ENCODE measurements around the gene ATP2B3.
A peak's percentile ranks its signal among the peaks of the same experiment; 100 is the strongest.

The ATP2B3 gene

DNA sequence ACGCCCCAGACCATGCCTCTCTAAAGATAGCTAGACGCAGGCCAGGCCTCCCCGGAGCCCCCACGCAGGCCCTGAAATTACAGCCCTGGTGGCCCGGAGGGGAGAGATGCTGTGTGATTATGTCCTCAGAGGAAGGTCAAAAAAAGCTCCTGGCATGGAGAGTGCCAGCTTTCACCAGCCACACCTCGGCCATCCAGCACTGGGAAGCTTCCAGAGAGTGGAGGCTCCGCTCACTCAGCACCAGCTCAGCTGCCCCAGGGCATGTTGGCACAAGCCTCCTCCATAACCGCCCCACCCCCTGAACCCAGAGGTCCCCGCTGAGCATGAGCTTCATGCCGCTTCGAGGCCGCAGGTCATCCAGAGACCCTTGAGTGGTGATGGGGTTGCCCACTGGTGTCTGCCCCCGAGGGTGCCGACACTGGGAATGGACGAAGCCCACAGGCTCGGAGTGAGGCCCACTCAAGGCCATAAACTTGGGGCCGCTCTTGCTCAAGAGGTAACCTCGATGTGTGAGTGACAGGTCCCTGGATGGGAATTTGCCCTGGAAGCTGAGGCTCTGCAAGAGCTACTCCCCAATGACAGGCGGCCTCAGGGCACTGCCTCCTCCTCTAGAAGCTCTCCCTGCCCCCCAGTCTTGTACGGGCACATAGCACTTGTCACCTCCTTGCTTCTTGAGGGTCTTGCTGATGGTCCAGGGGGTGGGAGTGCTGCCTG lies 27.1 kb upstream of the ATP2B3 start:
- no peak for DNase-seq

DNA sequence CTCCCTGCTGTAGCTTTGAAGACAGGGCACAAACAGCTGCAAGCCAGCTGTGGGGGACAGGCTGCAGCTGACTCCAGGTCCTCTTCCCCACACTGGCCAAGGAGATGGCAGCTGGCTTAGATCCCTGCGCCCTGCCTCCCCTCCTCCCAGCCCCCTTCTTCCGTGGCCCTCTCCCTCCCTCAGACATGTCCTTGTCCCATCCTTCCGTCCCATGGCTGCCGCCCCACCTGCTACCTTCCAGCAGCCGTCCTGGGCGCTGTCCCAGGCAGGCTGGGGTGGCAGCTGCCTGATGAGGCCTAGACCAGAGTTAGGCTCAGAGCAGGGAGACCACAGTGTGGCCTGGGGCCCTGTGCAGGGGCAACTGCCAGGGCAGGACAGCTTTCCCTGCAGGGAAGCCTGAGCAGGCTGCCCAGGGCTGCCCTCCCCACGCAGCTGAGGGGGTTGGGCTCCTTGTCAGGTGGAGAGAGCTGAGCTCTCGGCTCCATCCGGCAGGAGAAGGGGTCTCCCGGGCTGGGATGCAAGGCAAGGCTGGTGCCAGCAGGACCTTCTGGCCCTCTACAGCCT lies 26.0 kb upstream of the ATP2B3 start:
- no peak for DNase-seq

DNA sequence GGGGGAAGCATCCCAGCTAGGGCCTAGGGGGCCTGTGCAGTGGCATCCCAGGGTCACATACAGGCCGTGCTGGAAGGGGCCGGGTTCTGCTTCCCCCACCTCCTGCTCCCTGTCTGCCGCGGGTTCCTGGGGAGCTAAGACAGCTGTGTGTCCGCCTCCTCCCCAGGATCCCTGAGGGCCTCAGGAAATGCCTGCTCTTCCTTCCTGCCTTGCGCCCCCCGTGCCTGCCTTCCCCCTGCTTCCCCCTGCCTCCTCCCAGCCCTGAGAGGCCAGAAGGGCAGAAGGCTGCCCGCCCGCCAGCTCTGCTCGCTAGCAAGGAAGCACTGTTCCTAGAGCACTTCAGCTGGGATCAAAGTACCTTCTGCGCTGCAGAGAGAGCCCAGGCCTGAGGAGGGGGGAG lies 25.5 kb upstream of the ATP2B3 start:
- no peak for DNase-seq

DNA sequence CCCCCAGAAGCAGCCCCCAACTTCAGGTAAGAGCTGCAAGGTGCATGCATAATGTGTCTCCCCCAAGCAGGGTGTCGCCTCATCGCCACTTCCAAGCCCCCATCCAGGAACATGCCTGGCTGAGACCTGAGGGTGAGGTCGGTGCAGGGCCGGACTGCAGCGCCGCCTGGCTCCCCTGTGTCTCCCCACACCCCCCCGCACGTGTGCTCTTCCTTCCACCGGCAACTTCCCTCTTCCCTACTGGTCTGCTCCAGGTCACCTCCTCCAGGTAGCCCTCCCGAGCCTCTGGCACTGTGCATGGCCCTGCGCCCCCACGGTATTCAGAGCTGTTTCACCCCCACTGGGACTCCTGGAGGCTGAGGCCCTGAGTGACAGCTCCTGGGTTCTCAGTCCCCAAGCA lies 24.9 kb upstream of the ATP2B3 start:
- no peak for DNase-seq

DNA sequence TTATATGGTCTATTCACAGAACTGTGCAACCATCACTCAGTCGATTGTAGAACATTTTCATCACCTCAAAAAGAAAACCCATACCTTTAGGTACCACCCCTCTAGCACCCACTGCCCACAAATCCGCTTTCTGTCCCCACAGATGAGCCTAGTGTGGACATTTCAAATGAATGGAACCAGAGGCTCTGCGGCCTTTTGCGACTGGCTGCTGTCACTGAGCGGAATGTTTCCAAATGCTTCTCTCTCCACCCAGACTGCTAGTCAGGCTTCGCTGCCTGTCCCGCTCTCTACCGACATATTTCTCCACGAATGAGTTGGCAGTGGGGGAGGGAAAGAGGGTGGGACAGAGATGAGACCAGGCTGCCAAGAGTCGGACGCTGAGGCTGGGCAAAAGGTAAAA lies 24.4 kb upstream of the ATP2B3 start:
- DNase-seq = no peak

DNA sequence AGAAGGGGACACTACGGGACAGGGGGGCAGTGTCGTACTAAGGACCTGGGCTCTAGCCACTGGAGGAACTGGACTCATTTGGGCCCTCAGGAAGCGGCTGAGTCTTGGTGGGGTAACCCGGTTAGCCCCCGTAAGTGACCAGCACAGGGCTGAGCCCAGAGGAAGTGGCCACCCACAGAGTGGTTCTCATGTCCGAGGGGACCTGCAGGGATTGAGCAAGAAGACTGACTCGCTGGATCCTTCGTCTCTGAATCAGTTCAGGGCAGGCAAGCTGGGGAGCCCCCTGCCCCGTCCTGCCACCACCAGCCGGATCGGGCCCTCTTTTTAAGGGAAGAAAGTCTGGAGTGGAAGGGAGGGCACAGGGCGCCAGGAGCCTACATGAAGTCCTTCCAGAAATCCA lies 23.4 kb upstream of the ATP2B3 start:
- DNase-seq = no peak

DNA sequence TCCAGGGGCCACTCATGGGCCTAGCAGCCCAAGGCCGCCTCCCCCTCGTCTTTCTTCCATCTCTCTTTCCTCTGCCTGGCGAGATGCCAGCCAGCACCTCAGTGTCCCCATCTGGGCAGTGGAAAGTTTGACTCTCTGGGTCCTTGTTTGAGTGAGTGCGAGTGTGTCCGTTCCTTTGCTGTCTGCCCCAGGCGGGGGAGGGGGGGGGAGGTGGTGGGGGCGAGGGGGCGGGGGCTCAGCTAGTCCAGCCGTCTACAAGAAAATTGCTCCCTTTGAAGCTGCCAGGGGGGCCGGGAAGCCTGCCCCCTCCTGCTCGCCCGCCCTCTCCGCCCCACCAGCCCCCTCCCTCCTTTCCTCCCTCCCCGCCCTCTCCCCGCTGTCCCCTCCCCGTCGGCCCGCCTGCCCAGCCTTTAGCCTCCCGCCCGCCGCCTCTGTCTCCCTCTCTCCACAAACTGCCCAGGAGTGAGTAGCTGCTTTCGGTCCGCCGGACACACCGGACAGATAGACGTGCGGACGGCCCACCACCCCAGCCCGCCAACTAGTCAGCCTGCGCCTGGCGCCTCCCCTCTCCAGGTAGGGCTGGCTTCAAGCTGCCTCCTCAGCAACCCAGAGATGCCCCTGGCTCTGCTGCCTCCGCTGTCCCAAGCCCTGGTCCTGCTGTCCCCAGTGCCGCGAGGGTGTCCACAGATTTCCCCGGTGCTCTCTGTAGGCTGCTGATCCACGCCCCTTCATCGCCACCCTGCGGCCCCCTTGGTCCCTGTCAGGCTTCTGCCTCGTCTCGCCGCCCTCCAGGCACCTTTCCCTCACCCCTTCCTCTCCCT lies 22.7 kb upstream of the ATP2B3 start, which contains the start of gene BGN:
Gene BGN (plus strand): TSS at position 440 of the 821 bp plus-strand sequence. CDS start 9,652 bp downstream, outside the sequence.
- peak; percentile 7 for DNase-seq

DNA sequence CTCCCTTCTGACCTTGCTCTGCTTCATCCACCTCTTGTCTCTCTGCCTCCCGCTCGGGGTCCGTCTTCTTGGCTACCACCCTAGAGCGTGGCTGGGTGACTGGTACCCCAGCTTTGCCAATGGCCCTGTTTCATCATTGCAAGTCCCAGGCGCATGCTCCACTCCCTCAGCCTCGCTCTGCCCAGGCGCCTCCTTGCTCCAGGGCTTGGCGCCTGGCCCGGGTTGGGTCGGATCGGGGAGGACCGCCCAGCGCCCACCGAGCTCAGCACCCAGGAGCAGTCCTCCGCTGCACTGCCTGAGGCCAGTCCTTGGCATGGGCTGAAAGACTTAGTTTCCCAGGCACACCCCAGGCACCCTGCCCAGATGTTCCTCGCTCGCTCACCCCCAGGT lies 22.1 kb upstream of the ATP2B3 start:
- no peak for DNase-seq

DNA sequence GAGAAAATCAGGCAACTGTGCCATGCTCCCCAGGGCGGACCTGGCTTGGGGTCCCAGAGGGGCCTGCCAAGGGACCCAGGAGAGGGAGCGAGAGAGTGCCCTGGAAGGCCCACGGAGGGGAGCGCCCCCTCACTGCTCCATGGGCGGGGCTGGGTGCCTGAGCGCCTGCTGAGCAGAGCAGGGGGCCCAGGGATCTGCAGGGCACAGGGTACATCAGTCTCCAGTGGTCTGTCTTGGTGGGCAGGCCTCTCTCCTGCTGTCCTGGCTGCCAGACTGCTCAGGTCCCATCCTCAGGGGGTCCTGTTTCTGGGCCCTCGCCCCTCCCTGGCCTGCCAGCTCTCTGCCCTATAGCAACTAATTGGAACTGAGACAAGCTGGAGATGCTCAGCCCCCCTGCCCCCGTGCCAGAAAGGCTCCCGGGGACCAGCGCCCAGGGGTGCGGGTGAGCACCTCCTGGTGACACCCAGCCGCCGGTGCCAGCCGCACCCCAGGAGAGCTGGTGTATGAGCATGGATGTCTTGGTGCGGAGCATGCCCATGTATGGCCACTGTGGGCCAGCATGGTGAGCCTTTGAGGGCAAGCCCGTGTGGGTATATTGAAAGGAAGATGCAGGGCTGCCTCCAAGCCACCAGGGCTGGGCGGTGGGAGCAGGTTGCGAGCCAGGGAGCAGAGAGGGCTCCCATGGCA lies 21.4 kb upstream of the ATP2B3 start:
- no peak for DNase-seq

DNA sequence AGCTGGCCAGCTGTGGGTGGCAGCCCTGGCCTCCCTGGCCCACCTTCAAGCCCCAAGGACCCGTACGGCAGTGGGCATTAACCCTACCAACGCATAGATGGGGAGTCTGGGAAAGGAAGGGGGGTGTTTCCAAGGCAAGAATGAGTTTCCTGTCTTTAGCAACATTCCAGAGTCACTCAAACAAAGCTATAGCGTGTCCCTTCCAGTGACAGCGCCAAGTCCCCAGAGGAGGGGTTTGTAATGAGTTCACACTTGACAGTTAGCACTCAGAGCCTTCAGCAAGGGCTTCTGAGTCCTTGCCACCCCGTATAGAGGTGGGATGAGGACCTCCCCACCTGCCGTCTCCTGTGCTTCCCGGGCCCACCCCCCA lies 20.9 kb upstream of the ATP2B3 start:
- DNase-seq = no peak

DNA sequence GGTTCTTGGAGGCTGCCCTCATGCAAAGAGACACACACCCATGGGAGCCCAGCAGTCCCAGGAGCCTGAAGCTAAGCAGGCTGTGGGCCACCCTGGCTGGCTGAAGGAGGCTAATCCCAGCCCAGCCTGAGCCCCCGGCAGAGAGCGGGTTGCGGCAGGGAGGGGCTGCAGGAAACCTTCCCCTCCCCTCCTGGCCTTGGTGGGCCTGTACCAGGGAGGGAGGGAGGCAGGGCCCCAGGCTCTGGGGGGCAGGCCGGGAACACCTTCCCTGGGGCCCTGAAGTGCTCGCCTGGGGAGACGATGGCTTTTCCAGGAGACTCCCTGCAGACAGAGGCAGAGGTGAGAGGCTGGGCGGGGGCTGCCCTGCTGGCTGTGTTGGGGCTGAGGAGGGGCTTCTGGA lies 19.0 kb upstream of the ATP2B3 start:
- DNase-seq = no peak

DNA sequence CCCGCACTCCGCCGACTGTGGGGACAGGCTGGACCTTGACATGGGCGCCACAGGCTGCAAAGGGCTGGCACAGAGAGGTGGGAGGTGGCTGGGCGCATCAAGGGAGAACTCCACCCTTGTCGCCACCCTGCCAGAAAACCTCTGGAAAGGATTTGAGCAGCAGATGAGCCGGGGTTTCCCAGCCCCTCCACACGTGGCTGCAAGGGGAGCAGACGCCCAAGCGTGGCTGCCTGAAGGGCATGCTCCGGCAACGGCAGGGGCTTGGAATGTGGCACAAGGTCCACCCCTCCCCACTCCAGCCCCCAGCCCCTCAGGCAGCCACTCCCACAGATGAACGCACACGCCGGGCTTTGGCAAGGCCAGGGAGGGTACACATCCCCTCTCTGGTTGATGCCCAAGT lies 18.1 kb upstream of the ATP2B3 start:
- no peak for DNase-seq

DNA sequence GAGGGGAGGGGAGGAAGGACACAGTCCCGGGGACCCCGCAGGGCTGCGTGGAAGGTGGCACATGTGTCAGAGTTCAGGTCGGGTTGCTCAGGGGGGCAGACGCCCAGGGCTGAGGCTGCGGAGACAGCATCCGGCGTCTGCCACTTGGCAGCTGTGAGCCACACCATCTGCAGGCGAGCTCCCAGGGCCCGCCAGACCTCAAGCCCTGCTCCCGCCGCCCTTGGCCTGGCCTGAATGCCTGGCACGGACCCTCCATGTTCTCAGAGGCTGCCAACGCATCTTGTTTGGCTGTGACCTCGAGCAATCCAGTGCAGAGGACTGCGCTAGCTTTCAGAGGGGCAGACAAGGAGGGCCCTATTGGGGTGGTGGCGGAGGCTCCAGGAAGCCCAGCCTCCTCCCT lies 17.6 kb upstream of the ATP2B3 start:
- DNase-seq = no peak

DNA sequence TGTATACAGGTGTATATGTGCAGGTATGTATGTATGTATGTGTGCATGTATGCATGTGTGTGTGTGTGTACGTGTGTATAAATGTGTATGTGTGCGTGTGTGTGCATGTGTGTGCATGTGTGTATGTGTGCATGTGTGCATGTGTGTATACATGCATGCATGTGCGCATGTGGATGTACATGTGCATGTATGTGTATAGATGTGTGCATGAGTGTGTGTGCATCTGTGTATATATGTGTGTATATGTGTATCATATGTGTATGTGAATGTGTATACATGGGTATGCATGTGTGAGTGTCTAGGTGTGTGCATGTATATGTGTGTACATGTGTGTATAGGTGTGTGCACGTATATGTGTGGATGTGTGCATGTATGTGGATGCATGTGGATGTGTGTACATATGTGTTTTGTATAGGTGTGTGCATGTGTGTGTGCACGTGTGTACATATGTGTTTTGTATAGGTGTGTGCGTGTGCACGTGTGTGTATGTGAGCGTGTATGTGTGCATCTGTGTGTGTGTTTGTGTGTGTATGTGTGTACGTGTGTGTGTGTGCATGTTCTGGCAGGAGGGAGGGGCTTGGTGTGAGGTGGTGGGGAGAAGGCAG lies 16.7 kb upstream of the ATP2B3 start:
- DNase-seq = no peak

DNA sequence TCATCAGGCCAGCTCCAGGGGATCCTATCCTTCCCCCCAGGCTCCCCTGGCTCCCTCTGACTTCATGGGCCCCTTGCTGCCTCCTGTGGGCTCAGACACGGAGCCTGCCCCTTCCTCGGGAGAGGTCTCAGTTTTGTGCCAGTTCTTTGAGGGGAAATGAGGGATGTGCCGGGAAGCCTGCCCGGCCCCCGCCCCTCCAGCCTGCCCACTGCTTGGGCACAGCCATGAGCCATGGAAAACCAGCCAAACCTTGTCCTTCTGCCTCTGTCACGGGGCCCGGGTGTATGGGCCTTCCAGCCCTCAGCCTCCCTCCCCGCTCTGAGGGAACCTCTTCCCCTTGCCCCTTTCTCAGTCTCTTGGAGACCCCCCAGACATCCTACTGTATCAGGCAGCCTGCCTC lies 15.9 kb upstream of the ATP2B3 start:
- DNase-seq = no peak

DNA sequence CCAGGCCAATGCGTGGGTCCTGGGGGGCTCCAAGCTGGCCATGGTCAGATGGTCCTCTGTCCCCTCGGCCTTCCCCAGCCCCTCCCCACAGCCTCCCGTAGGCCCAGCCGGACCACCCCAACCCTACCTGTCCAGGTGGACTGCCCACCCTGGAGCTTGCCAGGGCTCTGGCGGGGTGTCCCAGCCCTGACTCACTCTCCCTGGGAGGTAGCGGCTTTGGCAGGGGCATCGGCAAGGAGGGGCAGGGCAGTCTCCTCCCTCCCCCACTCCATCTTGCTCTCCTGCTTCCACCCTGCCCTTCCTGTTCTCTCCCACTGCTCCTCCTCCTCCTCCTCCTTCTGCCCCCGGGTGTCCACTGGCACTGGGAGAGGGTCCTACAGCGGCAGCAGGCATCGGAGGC lies 15.3 kb upstream of the ATP2B3 start:
- DNase-seq = no peak

DNA sequence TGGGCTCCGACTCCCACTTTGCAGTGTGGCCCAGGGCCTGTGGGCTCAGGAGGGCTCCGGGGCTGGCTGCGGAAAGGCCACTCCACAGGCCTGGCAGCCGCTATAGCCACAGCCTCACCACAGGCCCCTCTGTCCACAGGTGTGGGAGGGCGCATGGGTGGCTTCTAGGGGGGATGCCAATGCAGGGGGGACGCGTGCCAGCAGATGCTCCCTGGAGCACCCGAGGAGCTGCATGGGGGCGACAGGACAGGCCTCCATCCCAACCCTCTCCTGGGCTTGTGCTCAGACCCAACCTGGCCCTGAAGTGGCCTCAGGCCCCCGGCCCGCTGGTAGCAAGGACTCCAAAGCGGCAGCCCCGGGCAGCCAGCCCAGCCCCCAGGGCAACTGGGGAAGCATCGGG lies 14.6 kb upstream of the ATP2B3 start:
- DNase-seq = no peak

DNA sequence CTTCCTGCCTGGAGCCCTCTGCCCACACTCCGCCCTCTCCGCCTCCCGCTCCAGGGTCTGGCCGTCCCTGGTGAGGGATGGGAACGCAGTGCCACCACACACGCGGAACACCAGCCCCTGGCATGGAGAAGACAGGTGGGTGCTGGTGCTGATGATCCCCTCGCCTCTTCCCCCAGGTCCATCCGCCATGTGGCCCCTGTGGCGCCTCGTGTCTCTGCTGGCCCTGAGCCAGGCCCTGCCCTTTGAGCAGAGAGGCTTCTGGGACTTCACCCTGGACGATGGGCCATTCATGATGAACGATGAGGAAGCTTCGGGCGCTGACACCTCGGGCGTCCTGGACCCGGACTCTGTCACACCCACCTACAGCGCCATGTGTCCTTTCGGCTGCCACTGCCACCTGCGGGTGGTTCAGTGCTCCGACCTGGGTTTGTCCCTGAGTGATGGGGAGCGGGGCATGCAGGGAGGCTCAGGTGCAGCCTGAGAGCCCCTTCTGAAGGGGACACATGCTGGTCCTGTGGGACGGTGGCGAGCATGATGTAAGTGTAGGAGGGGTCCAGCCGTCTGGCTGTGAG lies 12.9 kb upstream of the ATP2B3 start:
- DNase-seq = no peak

DNA sequence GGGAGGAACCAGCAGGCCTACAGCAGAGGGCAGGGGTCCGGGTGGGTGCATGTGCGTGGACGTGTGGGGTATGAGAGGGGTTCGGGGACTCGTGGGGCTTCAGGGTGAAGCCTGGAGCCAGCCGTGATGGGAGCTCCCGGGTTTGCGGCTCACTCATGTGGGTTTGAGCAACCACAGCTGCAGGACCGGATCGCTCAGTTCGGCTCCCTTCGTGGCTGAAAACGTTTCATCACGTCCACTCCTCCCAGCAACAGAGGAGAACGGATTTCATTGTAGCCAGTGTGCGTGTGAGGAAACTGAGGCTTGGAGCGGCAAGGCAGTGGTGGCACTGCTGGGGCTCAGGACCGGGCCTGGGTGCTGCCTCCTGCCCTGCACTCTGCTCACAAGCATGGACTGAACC lies 12.1 kb upstream of the ATP2B3 start:
- DNase-seq = no peak

DNA sequence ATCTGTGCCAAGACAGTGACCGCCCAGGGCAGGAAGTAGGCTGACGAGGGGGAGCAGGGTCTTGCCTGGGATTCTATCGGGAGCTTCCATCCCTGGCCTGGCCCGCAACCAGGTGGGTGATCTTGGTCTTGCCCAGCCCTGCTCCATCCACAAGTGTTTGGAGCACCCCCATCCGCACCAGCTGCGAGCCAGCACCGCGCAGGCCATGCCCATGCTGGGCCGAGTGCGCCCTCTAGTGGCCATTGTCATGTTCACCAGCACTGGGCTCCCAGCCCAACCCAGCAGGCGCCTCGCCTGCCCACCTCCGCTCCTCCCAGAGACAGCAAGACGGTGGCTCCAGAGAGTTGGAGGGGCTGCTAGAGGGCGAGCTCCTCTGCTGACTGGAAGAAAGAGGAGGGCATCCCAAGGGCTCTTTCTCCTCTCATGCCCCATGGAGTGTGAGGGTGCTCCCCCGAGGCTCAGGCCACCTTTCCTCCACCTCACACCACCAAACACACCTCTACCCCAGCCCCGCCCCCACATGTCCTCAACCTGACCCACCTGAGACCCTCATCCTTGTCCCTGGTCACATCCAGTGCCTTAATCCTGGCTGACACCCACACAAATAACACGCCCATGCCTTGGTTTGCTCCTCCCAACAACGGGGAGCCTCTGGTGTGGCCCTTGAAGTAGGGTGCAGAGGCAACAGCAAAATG lies 9.8 kb upstream of the ATP2B3 start:
- peak; percentile 82 for DNase-seq

DNA sequence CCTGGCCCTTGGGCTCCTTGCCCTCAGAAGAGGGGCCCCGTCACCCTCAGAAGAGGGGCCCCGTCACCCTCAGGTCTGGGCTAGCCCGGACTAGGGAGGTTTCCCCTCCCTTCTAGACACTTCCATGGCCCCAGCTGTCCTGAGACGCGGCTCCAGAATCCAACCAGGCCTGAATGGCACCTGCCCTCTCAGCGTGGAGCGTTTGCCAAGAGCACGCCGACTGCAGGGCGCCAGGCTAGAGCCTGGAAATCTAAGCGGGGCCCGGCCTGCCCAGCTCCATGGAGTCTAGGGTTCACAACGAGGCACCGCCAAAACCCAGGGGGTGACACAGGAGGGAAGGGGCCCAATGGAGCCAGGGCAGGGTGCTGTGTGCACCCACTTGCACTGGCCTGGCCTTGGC lies 7.8 kb upstream of the ATP2B3 start:
- no peak for DNase-seq

DNA sequence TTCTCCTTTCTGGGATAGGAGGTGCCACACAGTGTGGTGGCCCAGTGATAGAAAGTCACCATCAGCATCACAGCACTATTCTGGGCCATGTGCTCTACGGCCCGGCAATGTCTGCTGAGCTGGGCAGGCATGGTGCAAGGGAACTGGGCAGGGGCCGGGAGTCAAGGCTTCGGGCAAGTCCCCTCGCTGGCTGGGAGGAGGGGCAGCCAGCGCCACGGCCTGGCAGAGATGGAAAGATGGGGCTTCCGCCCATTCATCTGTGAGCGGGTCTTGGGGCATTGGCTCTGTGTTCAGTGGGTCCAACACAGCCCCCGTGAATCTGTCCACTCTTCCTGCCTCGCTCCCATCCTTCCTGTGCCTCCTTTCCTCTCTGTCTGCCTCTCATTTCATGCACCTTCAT lies 7.1 kb upstream of the ATP2B3 start:
- DNase-seq = no peak
